ENCODE data around the gene LRRTM2. TPM values are rescaled to one million over a fixed set of nuclear protein-coding genes. Genes with fewer than 3 reads are reported as not detected.

The LRRTM2 gene
- total RNA-seq, 1 donor from 2014 or later = 0.54 TPM

DNA sequence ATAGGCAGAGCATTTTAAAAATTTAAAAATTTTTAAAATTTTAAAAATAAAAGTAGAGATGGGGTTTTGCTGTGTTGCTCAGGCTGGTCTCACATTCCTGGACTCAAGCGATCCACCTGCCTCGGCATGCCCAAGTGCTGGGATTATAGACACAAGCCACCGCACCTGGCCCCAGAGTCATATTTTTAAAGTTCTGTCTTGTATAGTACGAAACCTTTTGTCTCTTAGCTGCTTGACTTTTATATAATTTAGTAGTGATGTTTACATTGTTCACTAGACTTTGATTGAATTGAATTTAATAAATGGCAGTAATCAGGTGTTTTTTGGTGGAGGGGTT is 31.0 kb downstream of the LRRTM2 start:
- Histone ChIP-seq H3K4me3 (ENCODE audit: insufficient read depth, low read depth, low read length) (no peak overlapping the region), H4K20me1 (ENCODE audit: insufficient read depth, low read length) (peaks cover 71% of the 10 kb centered on the region), H2AFZ (ENCODE audit: low read depth, low read length) (no peak overlapping the region), H3K27me3 (ENCODE audit: insufficient read depth, low read length) (no peaks in the 10 kb centered on the region), H3K36me3 (ENCODE audit: insufficient read depth, low read length) (peaks cover 2% of the 10 kb centered on the region), H3K27ac (ENCODE audit: low read depth, low read length) (peak overlapping the region; percentile 32), H3K9me3 (ENCODE audit: insufficient read depth, low read depth, low read length) (no peaks in the 10 kb centered on the region), H3K4me1 (ENCODE audit: insufficient read depth, low read length) (peaks cover 29% of the 10 kb centered on the region), H3K4me2 (ENCODE audit: low read length) (peak overlapping the region; percentile 65), H3K9ac (ENCODE audit: low read length) (peak overlapping the region; percentile 18), H3K79me2 (ENCODE audit: insufficient read depth, low read length) (peaks cover 94% of the 10 kb centered on the region)
- FAIRE-seq (no peak), DNase-seq (ENCODE audit: low read depth) (no peak)
- H3K4me1 Mint-ChIP-seq (ENCODE audit: low read depth, unreplicated experiment) = peaks cover 39% of the 10 kb centered on the region
- peaks cover 2% of the 10 kb centered on the region for H3K36me3 Mint-ChIP-seq (ENCODE audit: low read depth, unreplicated experiment)
- no peaks in the 10 kb centered on the region for H3K27me3 Mint-ChIP-seq (ENCODE audit: low read depth, unreplicated experiment)
- no peaks in the 10 kb centered on the region for H3K9me3 Mint-ChIP-seq (ENCODE audit: unreplicated experiment)
- H3K27ac Mint-ChIP-seq (ENCODE audit: unreplicated experiment) = peak overlapping the region; percentile 81
- H3K4me3 Mint-ChIP-seq (ENCODE audit: unreplicated experiment) = no peak overlapping the region
- no peak for TF ChIP-seq EZH2 (IDR thresholded peaks at IDR 0.05; ENCODE audit: insufficient read depth, low read length)

GRCh38 chr5:138843316-138844124 is 31.6 kb downstream of the LRRTM2 start:
- Mint-ChIP-seq H3K9me3 (ENCODE audit: unreplicated experiment) (no peaks in the 10 kb centered on the region), H3K36me3 (ENCODE audit: low read depth, unreplicated experiment) (peaks cover 2% of the 10 kb centered on the region), H3K27ac (ENCODE audit: unreplicated experiment) (peak overlapping the region; percentile 43), H3K4me3 (ENCODE audit: unreplicated experiment) (no peak overlapping the region), H3K4me1 (ENCODE audit: low read depth, unreplicated experiment) (peaks cover 37% of the 10 kb centered on the region), H3K27me3 (ENCODE audit: low read depth, unreplicated experiment) (no peaks in the 10 kb centered on the region)
- Histone ChIP-seq H3K4me3 (ENCODE audit: insufficient read depth, low read depth, low read length) (no peak overlapping the region), H3K27me3 (ENCODE audit: insufficient read depth, low read length) (no peaks in the 10 kb centered on the region), H3K4me1 (ENCODE audit: insufficient read depth, low read length) (peaks cover 29% of the 10 kb centered on the region), H3K4me2 (ENCODE audit: low read length) (peak overlapping the region; percentile 33), H3K9ac (ENCODE audit: low read length) (no peak overlapping the region), H2AFZ (ENCODE audit: low read depth, low read length) (no peak overlapping the region), H3K27ac (ENCODE audit: low read depth, low read length) (peak overlapping the region; percentile 9), H3K9me3 (ENCODE audit: insufficient read depth, low read depth, low read length) (no peaks in the 10 kb centered on the region), H3K79me2 (ENCODE audit: insufficient read depth, low read length) (peaks cover 94% of the 10 kb centered on the region), H4K20me1 (ENCODE audit: insufficient read depth, low read length) (peaks cover 71% of the 10 kb centered on the region), H3K36me3 (ENCODE audit: insufficient read depth, low read length) (peaks cover 2% of the 10 kb centered on the region)
- no peak for FAIRE-seq
- TF ChIP-seq, protein P1, sequence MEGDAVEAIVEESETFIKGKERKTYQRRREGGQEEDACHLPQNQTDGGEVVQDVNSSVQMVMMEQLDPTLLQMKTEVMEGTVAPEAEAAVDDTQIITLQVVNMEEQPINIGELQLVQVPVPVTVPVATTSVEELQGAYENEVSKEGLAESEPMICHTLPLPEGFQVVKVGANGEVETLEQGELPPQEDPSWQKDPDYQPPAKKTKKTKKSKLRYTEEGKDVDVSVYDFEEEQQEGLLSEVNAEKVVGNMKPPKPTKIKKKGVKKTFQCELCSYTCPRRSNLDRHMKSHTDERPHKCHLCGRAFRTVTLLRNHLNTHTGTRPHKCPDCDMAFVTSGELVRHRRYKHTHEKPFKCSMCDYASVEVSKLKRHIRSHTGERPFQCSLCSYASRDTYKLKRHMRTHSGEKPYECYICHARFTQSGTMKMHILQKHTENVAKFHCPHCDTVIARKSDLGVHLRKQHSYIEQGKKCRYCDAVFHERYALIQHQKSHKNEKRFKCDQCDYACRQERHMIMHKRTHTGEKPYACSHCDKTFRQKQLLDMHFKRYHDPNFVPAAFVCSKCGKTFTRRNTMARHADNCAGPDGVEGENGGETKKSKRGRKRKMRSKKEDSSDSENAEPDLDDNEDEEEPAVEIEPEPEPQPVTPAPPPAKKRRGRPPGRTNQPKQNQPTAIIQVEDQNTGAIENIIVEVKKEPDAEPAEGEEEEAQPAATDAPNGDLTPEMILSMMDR (IDR thresholded peaks at IDR 0.05; ENCODE audit: insufficient read depth, low read depth, low read length) = no peak
- no peak for TF ChIP-seq EZH2 (IDR thresholded peaks at IDR 0.05; ENCODE audit: insufficient read depth, low read length)
- DNase-seq (ENCODE audit: low read depth) = peak; percentile 23

DNA sequence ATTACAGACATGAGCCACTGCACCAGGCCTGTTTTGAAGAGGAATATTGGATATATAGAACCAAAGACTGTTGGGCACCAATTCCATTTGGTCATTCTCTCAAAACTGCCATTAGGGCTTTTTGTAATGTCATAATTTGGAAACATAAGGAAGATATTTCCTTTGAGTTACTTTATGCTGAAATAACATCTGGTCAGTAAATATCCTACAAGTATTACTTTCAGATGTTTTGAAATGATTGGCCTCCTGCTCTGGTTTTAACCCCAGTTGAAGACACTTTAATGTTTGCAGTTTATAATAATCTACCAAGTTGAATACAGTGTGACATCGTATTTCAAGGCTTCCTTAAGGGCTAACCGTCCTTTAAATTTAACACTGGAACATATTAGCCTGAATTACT is 33.6 kb downstream of the LRRTM2 start:
- no peak overlapping the region for H3K27ac Mint-ChIP-seq (ENCODE audit: unreplicated experiment)
- H3K9ac ChIP-seq (ENCODE audit: low read length) = no peak overlapping the region
- peaks cover 4% of the 10 kb centered on the region for H3K36me3 Mint-ChIP-seq (ENCODE audit: low read depth, unreplicated experiment)
- DNase-seq (ENCODE audit: low read depth) (no peak), FAIRE-seq (no peak)
- H3K36me3 ChIP-seq (ENCODE audit: insufficient read depth, low read length) = peaks cover under 1% of the 10 kb centered on the region
- peaks cover 29% of the 10 kb centered on the region for H3K4me1 ChIP-seq (ENCODE audit: insufficient read depth, low read length)
- no peaks in the 10 kb centered on the region for H3K27me3 ChIP-seq (ENCODE audit: insufficient read depth, low read length)
- no peak overlapping the region for H3K4me2 ChIP-seq (ENCODE audit: low read length)
- no peak overlapping the region for H3K27ac ChIP-seq (ENCODE audit: low read depth, low read length)
- peaks cover 93% of the 10 kb centered on the region for H3K79me2 ChIP-seq (ENCODE audit: insufficient read depth, low read length)
- no peaks in the 10 kb centered on the region for H3K9me3 ChIP-seq (ENCODE audit: insufficient read depth, low read depth, low read length)
- no peaks in the 10 kb centered on the region for H3K27me3 Mint-ChIP-seq (ENCODE audit: low read depth, unreplicated experiment)
- H3K9me3 Mint-ChIP-seq (ENCODE audit: unreplicated experiment) = no peaks in the 10 kb centered on the region
- TF ChIP-seq EZH2 (IDR thresholded peaks at IDR 0.05; ENCODE audit: insufficient read depth, low read length) = no peak
- TF ChIP-seq, protein P1 (IDR thresholded peaks at IDR 0.05; ENCODE audit: insufficient read depth, low read depth, low read length) = no peak
- peaks cover 24% of the 10 kb centered on the region for H3K4me1 Mint-ChIP-seq (ENCODE audit: low read depth, unreplicated experiment)
- peaks cover 73% of the 10 kb centered on the region for H4K20me1 ChIP-seq (ENCODE audit: insufficient read depth, low read length)
- H3K4me3 ChIP-seq (ENCODE audit: insufficient read depth, low read depth, low read length) = no peak overlapping the region
- H2AFZ ChIP-seq (ENCODE audit: low read depth, low read length) = no peak overlapping the region
- H3K4me3 Mint-ChIP-seq (ENCODE audit: unreplicated experiment) = no peak overlapping the region
